ENCODE data around the gene LHX6.

GRCh38 chr9:122216798-122217418 lies 11.8 kb downstream of the LHX6 start:
- TF ChIP-seq GATA2 (IDR thresholded peaks at IDR 0.05; ENCODE audit: low read depth, low read length) (no peak), GATA3 (IDR thresholded peaks at IDR 0.05; ENCODE audit: low read depth, low read length) (no peak)

All from SH-SY5Y (cell line).